HG02885 (cell line): Measurements from ENCODE around the gene MIOS.

Source experiments
- ATAC-seq: cut with Tn5 transposase; IDR thresholded peaks from one replicate; pipeline ENCODE4 v1.9.1; 2021; ENCODE audit warnings: mild to moderate bottlenecking; ENCODE audit not compliant: unreplicated experiment, poor library complexity

The MIOS gene

DNA sequence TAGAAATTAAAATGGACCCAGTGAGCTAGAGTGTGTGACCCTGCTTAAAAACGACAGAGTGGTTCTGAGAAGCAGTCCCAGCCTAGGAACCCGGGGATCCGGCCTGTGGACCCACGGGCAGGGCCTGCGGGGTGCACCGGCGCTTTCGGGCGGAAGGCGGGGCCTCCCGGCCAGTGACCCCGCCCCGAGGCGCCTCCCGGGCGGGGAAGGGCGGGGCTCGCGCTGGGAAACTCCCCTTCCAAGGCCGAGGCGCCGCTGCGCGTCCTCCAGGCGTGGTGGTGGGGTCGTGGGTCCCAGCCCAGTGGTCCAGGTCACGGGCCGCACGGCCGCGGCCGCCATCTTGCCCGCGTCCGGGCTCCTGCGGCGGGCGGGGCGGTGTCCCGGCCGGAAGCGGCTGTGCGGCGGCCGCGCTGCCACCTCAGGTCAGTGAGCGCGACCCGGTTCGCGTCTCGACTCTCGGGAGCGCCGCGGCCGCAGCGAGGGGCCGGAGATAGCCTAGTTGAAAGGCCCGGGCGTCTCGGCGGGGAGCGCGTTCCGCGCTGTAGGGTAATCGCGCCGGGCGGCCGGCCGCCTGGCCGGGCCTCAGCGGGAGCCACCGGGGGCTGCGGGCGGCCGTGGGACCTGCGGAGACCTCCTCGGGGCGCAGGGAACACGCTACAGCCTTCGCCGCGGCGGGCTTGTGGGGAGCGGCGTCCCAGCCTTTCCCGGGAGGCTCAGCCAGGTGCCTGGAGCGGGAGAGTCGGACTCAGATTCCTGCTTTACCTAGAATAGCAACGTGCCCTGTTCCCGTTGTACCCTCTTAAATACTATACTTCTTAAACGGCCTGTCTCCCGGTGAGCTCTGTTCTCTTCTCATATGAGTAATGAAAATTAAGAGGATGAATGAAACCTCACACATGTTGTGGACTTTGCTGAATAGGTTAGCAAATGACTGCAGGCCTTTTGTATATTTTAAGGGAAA is at the start of gene MIOS:
TSS of gene MIOS (plus strand) at position 234 of the 961 bp plus-strand sequence. CDS start 5,592 bp downstream, outside the sequence.
- ATAC-seq, result peak; percentile 77

DNA sequence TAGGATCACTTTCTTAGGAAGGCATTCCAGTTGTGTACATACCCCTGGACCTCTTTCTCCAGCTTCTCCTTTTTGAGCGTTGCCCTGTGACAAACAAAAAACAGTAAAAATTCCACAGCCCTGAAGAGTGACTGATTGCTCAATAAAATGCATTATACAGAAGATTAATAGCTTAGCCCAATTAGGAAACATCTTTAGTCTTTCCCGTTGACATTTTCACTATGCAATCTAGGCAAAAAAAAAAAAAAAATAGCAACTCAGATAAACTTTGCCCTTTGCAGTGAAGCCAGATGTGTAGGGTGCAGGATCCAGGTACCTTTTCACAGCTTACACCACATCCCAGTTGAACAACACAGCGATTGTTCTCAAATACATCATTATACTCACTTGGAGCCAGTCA is 48.9 kb upstream of the MIOS start:
- no peak for ATAC-seq

DNA sequence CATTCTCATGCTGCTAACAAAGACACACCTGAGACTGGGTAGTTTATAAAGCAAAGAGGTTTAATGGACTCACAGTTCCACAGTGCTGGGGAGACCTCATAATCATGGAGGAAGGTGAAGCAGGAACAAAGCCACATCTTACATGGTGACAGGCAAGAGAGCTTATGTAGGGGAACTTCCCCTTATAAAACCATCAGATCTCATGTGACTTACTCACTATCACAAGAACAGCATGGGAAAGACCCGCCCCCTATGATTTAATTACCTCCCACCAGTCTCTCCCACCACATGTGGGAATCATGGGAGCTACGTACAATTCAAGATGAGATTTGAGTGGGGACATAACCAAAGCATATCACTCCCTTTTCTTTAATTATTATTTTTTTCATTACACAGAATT is 47.6 kb upstream of the MIOS start:
- ATAC-seq, result no peak

DNA sequence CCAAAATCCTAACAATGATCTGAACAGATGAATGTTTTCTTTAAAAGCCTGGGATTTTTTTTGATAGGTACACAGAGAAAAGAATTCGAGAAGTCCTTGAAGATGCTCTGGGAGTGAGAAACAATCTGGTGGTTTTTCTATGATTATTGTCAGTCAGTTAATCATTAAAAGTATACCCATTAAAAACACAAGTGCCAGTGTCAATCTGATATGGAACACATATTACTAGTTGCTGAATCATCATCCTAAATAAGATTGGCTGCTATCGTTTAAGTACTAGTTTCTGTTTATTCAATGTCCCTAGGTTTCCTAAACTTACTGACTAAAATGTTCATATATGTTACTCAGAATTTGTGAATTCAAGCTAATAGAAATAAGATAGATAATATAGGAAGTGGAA is 47.2 kb upstream of the MIOS start:
- ATAC-seq, result no peak

DNA sequence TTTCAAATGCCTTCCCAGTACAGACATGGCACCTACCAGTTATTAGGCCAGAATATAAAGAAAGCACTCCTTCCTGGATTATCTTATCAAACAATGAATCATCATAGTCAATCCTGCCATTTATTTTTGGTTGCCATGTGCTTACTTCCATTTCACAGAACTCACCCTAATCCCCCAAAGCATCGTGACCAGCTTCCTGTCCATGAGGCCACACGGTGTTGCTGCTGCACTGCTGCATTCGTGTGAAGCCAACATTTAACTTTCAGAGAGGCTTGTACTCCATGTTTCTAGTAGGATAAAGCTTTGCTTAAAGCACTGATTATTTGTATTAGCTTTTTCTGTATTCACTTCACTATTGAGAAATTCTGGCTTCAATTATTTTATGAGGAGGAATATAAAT is 45.4 kb upstream of the MIOS start:
- no peak for ATAC-seq

DNA sequence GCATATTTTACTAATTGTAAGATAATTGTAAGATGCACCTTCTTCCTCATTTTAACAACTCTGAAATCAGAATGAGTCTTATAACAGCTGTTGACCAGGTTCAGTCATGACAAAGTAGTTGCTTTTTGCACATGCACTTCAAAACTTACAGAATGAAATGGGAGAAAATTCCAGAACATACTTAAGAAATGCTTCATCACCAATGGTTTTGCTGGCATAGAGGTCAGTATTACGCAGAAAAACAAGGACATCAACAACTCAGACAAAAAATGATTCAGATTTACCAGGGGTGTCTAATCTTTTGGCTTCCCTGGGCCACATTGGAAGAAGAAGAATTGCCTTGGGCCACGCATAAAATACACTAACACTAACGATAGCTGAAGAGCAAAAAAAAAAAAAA is 44.3 kb upstream of the MIOS start:
- no peak for ATAC-seq

DNA sequence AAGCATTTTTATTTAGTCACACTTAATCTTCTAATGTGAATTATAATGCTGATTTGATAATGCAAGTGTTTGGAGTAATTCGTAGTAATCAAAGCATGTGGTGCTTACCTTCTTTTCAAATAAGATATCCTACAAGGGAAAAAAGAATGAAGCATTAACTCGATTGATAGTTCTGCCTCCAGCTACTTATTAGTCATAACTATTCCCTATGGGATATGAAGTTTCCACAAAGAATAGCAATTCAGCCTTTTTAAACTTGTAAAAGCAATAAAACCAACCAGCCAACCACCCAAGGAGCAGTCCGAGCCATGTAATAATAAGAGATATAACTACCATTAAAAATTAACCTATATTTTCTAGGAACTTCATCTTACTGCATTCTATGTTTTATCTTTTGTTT is 42.6 kb upstream of the MIOS start:
- ATAC-seq, result no peak

DNA sequence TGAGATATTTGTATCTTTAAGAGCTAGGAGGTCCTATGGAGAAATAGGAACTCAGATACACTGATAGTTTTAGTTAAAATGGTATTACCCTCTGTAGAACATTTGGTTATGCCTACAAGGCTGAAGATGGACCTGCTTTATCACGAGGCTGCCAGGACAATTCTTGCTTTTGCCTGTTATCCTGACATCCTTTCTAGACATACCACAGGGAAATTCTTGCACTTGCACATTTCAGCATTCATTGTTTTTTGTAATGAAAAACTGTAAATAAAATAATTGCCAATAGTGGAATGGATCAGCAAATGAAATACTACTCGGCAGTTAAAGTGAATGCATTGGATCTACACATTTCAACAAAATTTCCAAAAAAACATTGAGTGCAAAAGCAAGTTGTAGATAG is 40.7 kb upstream of the MIOS start:
- no peak for ATAC-seq

DNA sequence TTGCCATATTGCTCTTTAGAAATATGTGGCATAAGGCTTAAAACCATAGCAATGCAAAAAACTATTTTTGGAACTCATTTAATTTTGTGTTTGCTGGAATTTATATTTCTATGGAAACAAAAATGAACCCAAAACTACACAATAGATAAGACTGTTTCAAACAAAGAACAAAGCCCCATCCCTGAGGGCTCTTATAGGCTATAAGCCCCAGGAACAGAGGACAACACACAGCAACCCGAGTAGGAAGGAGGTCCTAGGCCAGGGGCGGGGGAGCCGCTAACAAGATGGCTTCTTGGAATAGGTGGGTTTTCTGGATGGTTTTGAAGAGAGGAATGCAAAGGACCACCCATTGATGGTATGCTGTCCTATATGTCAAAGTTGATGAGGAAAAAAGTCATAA is 39.6 kb upstream of the MIOS start:
- no peak for ATAC-seq

DNA sequence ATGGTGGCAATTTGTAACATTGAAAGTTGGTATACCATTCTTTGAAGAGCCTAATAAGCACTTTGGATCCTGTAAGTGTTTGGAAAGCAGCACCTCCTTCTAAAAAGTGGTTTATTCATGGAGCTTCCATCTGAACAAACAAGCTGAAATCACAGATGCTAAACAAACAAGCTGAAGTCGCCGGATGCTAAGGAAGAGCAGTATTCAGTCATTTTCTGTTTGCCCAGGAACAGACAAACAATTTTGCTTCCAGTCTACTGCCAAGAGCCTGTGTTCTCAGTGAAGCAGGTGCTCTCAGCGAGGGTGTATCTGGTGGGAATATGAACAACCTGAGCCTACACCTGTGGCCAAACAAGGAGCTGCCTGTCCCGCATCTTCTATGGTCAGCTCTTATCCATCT is 37.4 kb upstream of the MIOS start:
- ATAC-seq, result no peak

DNA sequence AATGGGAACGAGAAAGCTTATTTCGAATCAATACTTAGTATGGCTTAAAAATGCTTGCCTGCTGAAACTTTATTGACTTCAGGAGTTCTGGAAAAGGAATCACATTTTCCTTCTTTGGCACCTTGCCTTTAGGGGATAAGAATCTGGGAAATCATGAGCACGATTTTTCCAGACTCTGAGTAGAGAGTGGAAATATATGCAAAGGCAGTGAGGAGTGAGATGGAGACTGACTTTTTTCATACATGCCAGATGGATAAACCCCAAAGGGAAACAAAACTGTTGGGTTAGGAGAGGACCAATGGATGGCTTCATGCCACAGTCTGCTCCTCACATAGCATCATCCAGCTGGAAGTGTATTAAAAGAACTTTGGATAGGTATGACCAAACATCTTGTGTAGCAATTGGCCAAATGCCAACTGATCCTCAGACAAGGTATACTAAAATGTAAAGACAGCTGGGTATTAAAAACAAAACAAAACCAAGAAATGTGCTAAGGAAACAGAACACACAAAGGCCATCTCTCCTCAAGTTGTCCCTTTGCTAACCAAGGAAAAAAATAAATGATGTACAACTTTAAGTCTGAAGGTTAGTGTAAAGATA is 32.8 kb upstream of the MIOS start:
- no peak for ATAC-seq

DNA sequence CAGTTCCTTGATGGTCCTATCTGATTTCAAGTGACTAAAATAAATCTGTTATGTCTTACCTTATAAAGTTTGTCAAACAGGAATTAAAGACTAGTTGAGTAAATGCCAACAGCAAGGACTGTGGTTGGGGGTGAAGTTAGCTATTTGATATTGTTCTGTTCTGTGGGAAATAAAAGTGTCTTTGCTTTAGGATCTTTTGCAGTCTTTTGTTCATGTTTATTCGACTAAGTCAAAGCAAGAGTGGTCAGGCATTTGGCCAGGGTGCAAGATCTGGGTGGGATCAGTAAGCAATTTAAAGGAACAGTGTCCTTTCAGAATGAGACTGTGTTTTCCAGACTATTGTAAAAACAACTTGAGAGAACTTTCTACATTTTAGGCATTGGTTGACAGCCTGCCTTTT is 31.0 kb upstream of the MIOS start, which contains the start of gene COL28A1:
TSS of gene COL28A1 (minus strand) at position 183 of the 400 bp plus-strand sequence. CDS start 2,998 bp downstream, outside the sequence.
- no peak for ATAC-seq

DNA sequence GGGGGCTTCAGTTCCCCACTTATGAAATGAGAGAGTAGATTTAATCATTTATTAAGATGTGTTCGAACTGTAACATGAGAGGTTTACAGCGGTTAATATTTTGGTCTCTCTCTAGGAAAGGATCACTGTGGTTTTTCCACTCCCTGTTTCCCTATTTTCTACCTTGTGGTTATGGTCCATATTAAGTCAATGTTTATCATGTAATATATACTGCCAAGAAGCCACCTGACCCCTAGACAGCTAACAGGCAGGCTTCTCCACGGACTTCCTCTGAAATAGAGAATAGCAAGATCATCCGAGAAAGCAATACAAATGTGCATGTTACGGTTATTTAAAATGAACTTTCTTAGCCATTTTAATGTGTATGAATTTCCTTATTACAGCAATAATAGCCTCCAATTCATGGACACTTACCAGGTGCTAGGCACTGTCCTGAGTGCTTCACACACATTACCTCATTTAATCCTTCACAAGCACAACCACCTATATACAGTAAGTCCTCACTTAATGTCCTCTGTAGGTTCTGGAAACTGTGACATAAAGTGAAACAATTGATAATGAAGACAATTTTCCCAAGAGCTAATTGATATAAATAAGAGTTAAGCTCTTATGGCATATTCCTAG is 30.2 kb upstream of the MIOS start:
- ATAC-seq, result no peak

DNA sequence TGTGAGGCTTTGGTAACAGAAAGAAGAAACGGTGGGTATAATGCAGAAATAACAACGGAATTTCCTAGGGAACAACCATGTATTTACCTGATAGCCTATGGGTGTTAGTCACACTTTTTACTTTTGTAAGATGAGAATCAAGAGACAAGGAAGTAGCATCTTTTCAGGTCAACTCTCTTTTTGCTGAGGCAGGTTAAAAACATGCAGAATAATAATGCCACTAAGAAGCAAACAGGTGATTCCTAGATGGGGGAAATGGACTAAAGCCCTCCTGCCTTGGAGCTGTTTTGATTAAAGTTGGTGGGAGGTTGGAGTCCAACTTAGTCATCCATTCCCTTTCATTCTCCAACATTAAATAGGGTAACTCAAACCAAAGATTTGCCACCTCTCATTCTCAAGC is 29.0 kb upstream of the MIOS start:
- no peak for ATAC-seq

DNA sequence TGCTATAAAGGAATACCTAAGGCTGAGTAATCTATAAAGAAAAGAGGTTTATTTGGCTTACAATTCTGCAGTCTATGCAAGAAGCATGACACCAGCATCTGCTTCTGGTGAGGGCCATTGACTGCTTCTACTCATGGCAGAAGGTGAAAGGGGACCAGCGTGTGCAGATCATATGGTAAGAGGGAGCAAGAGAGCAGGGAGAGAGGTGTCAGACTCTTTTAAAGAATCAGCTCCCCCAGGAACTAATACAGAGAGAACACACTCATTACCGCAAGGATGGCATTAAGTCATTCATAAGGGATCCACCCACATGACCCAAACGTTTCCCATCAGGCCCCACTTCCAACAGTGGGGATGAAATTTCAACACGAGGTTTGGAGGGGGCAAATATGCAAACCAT is 27.5 kb upstream of the MIOS start:
- no peak for ATAC-seq

DNA sequence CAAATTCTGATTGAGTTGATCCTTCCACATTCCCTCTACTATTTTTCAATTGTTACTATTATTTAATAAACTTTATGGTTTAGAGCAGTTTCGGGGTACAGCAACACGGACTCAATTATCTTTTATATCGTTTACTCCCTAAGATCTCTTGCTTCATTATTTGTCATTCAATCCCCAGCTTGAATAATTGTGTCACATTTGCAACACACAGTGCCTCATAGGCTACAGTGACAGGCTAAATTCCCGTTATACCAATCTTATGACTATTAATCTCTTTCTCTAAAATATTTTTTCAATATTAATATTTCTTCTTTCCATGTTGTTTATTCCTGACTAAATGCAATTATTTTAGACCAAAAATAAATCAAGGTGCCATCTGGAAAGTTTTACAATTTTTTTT is 27.0 kb upstream of the MIOS start:
- ATAC-seq, result no peak

DNA sequence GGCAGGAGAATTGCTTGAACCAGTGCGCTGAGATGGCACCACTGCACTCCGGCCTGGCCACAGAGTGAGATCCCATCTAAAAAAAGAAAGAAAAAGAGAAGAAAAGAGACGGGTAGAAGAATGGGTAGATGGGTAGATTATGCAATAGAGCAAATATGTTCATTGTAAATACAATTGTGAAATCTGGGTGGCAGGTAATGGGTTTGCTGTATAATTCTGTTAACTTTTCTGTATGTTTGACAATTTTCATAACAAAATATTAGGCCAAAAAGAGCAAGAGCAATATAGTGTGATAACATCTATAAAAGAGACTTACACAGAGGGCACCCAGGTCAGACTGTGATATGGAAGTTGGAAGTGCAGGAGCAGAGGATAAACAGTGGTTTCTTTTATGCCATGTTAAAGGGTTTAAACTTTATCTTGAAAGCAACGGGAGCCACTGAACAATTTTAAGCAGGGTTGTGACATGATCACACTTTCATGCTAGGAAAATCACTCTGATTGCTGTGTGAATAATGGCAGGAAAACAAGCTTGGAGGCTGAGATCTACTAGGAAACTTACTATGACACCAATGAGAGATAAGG is 24.3 kb upstream of the MIOS start:
- no peak for ATAC-seq

DNA sequence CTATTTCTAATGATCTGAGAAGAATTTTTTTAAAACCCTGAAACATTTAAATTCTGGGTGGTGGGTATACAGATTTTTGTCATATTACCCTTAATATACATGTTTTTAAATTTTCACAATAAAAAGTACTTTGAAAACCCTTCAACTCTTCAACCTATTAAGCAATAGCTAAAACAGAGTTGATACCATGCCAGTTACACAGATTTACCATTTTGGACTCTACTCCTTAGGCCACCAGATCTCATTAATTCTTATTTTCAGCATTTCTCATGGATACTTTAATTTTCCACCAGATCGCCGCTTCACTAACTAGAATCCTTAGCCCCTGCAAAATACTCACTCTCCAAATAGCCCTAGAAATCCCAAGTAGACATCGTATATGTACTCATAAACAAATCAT is 18.3 kb upstream of the MIOS start:
- ATAC-seq, result no peak

DNA sequence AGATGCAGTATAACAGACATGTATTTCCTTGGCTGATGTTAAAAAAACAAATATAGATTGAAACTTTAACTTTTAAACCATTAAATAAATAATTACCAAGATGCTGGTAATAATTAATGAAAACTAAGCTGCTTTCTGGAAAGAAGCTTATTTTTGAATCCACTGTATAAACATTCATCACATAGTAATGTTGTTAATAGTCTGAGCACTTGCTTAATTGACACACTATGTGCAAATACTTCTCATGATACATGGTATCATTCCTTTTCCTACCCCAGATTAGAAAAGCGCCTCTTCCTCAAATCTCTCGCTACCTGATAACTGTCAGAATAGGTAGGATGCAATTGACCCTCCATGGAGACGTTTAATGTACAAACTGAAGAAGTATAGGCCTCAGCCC is 16.0 kb upstream of the MIOS start:
- no peak for ATAC-seq

DNA sequence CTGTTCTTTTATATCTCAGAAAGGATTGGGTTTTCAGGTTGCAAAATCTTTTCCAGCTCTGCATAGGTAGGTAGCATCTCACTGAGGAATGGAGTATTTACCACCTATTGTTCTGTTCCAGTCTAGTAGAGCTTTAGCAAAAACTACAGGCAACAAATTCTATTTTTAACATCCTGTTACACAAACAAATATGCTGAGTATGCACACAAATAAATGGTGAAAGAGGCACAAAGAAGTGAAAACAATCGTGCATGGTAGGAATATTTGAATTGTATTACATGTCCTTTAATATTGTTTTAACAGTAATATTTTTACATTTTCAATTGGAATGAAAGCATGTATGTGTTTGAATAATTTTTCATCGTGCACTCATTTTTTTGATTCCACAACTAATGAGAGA is 14.5 kb upstream of the MIOS start:
- ATAC-seq, result no peak

DNA sequence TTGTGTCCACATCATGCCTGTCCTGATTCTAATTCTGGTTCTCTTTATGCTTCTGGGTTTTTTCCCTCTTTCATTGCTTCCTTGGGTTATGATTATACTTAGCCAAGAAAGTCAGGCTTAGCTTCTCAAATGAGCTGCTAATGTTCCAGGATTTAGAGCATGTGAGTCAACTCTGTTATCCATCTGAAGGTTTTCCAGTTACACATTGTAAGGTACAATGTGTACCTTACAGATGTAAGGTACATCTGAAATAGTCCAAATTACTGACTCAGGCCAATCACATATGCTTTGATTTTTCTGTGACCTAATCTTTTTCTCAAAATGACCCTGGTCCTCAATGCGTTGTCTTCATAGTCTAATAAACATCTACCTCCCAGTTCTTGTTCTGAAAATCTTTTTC is 13.3 kb upstream of the MIOS start:
- no peak for ATAC-seq
